HG03108 (cell line): ENCODE measurements around the gene RASSF4.
A peak's percentile ranks its signal among the peaks of the same experiment; 100 is the strongest.

Source experiments
- ATAC-seq: cut with Tn5 transposase; IDR thresholded peaks from one replicate; pipeline ENCODE4 v1.9.1; 2021; ENCODE audit warnings: moderate library complexity; ENCODE audit not compliant: unreplicated experiment

Gene RASSF4

GRCh38 chr10:44959247-44960087 is at the start of gene RASSF4:
Gene RASSF4 (plus strand): TSS chr10:44959802. CDS start chr10:44970203, 10,401 bp downstream.
- peak; percentile 96 for ATAC-seq

- ATAC-seq, result no peak
Observed at GRCh38 chr10:44909910-44910309, 49.7 kb upstream of the RASSF4 start.

GRCh38 chr10:44910602-44911001 is 49.0 kb upstream of the RASSF4 start:
- no peak for ATAC-seq

- no peak for ATAC-seq
Observed at GRCh38 chr10:44911081-44911540, 48.5 kb upstream of the RASSF4 start, which contains the start of gene TMEM72. Gene TMEM72 (plus strand): TSS chr10:44911337. CDS start chr10:44911513, 176 bp downstream.

- no peak for ATAC-seq
Observed at GRCh38 chr10:44911951-44912350, 47.7 kb upstream of the RASSF4 start.

- ATAC-seq, result no peak
Observed at GRCh38 chr10:44913350-44914081, 46.1 kb upstream of the RASSF4 start.

- no peak for ATAC-seq
Observed at GRCh38 chr10:44914891-44915290, 44.7 kb upstream of the RASSF4 start.

GRCh38 chr10:44916429-44916828 is 43.2 kb upstream of the RASSF4 start:
- no peak for ATAC-seq

- no peak for ATAC-seq
Observed at GRCh38 chr10:44917848-44918247, 41.8 kb upstream of the RASSF4 start.

- no peak for ATAC-seq
Observed at GRCh38 chr10:44920252-44920651, 39.4 kb upstream of the RASSF4 start.

- ATAC-seq, result no peak
Observed at GRCh38 chr10:44921061-44921460, 38.5 kb upstream of the RASSF4 start.

GRCh38 chr10:44921506-44921905 is 38.1 kb upstream of the RASSF4 start:
- no peak for ATAC-seq

- no peak for ATAC-seq
Observed at GRCh38 chr10:44922021-44922420, 37.6 kb upstream of the RASSF4 start.

GRCh38 chr10:44922796-44923545 is 36.6 kb upstream of the RASSF4 start:
- no peak for ATAC-seq

- no peak for ATAC-seq
Observed at GRCh38 chr10:44923611-44924010, 36.0 kb upstream of the RASSF4 start.

GRCh38 chr10:44924261-44925040 is 35.2 kb upstream of the RASSF4 start:
- no peak for ATAC-seq

GRCh38 chr10:44925224-44925623 is 34.4 kb upstream of the RASSF4 start:
- no peak for ATAC-seq

GRCh38 chr10:44925811-44926750 is 33.5 kb upstream of the RASSF4 start:
- ATAC-seq, result no peak

GRCh38 chr10:44926751-44927351 is 32.8 kb upstream of the RASSF4 start:
- no peak for ATAC-seq
